Astrocyte of the spinal cord (primary cell): ENCODE results near the gene DDX49.
"Not testable (repeated sequence)": the region's sequence is repeated elsewhere in the genome, so short reads cannot be mapped to it uniquely, and the experiment has no call there.

Experiments used
- DNase-seq: peaks from one replicate; pipeline ENCODE4 v3.0.0; 2011; ENCODE audit warnings: low read depth, low spot score
- H3K4me3 ChIP-seq: 2 replicates; pipeline ENCODE4 v1.5.1; 2011; ENCODE audit warnings: low read depth, mild to moderate bottlenecking, low read length, moderate library complexity
- CTCF ChIP-seq: IDR thresholded peaks from 2 replicates; pipeline ENCODE4 v1.5.1; 2012; ENCODE audit warnings: low read depth, mild to moderate bottlenecking, low read length, inconsistent platforms
- in situ Hi-C: cut with HindIII; loops from 2 replicates; pipeline ENCODE4 v1.10.0; 2017; ENCODE audit warnings: low sequenced_read_pairs

Gene DDX49

GRCh38 chr19:18951721-18952281 is 32.3 kb downstream of the DDX49 start:
- no peak for DNase-seq
- in situ Hi-C loops, result no loop called here
- H3K4me3 ChIP-seq, result no peak overlapping the region
- TF ChIP-seq CTCF, result no peak

- DNase-seq, H3K4me3 ChIP-seq, in situ Hi-C loops: not testable (repeated sequence)
These were observed 33.0 kb downstream of the DDX49 start for GRCh38 chr19:18952364-18953003.

- no peak overlapping the region for H3K4me3 ChIP-seq
- no peak for TF ChIP-seq CTCF
- no peak for DNase-seq
- in situ Hi-C loops, result no loop called here
These were observed 34.6 kb downstream of the DDX49 start for GRCh38 chr19:18954094-18954493.

- in situ Hi-C loops, result no loop called here
- no peak for DNase-seq
- H3K4me3 ChIP-seq, result no peak overlapping the region
- no peak for TF ChIP-seq CTCF
These were observed 35.5 kb downstream of the DDX49 start for GRCh38 chr19:18955042-18955441.

- no peak for TF ChIP-seq CTCF
- in situ Hi-C loops, result no loop called here
These were observed 40.9 kb downstream of the DDX49 start for GRCh38 chr19:18960370-18960769.

GRCh38 chr19:18961767-18962620 is 42.5 kb downstream of the DDX49 start:
- no peak for DNase-seq
- H3K4me3 ChIP-seq, result no peak overlapping the region
- in situ Hi-C loops, result no loop called here

More at GRCh38 chr19:18960370-18960769, 40.9 kb downstream of the DDX49 start:
- no peak for DNase-seq
- no peak overlapping the region for H3K4me3 ChIP-seq

More at GRCh38 chr19:18961767-18962620, 42.5 kb downstream of the DDX49 start:
- no peak for TF ChIP-seq CTCF
